Breast epithelium (tissue), 4 donors: Measurements from ENCODE around the gene ZNF787. TPM values are rescaled to one million over a fixed set of nuclear protein-coding genes. Genes with fewer than 3 reads are reported as not detected.
"Not testable (repeated sequence)": the region's sequence is repeated elsewhere in the genome, so short reads cannot be mapped to it uniquely, and the experiment has no call there.

Experiments
- DNase-seq, 2 donors: peaks; one replicate each; pipeline ENCODE4 v3.0.0-alpha.2; 2019; ENCODE audit warnings: low spot score in 2 of 2
- H3K27ac ChIP-seq, 2 donors: fragments of 200-600 bp; sonication (generic) in 1 of 2; one replicate each; pipeline ENCODE4 v1.5.1; 2016 to 2019; ENCODE audit warnings: mild to moderate bottlenecking in 1 of 2
- H3K27me3 ChIP-seq, 2 donors: fragments of 200-600 bp; sonication (generic) in 1 of 2; one replicate each; pipeline versions ENCODE4 v1.5.1 to v1.6.0; 2017 to 2019; ENCODE audit warnings: control low read depth in 1 of 2, mild to moderate bottlenecking in 1 of 2
- H3K36me3 ChIP-seq: fragments of 200-600 bp; one replicate; pipeline ENCODE4 v1.5.1; 2019
- H3K4me1 ChIP-seq, 2 donors: fragments of 200-600 bp; sonication (generic); one replicate each; pipeline ENCODE4 v1.5.1; 2016 to 2019; ENCODE audit warnings: control low read depth in 1 of 2
- H3K4me3 ChIP-seq, 3 donors: fragments of 200-600 bp; sonication (generic); 1 replicate in 2 of 3; 2 replicates in 1 of 3; pipeline ENCODE4 v1.5.1; 2016 to 2019; ENCODE audit warnings: mild to moderate bottlenecking in 3 of 3, moderate library complexity in 2 of 3
- H3K9me3 ChIP-seq, 2 donors: fragments of 200-600 bp; sonication (generic) in 1 of 2; one replicate each; pipeline ENCODE4 v1.5.1; 2016 to 2019; ENCODE audit warnings: control low read depth in 1 of 2
- POLR2A ChIP-seq: fragments of 450-650 bp; IDR thresholded peaks from one replicate; pipeline ENCODE4 v1.6.1; 2016; ENCODE audit warnings: antibody characterized with exemption, mild to moderate bottlenecking, moderate library complexity
- POLR2AphosphoS5 ChIP-seq, 3 donors: sonication (generic); formaldehyde crosslinking; IDR thresholded peaks; one replicate each; pipeline ENCODE4 v1.6.1; 2017; ENCODE audit warnings: antibody characterized with exemption in 3 of 3
- intact Hi-C: fragments of 100-400 bp; cut with DNase I; formaldehyde crosslinking; loops from one replicate; pipeline ENCODE4 v1.15.1; 2023; ENCODE audit warnings: low total_unique reads
- total RNA-seq, 3 donors: library from RNA; depleted of rRNA; stranded (reverse); fragments of >200 nt; gene quantifications; one replicate each; pipeline ENCODE4 v1.1.0, GENCODE V29; 2016
- TF ChIP-seq, protein P1 (sequence below), 3 donors: fragments of 450-650 bp; IDR thresholded peaks; one replicate each; pipeline ENCODE4 v1.5.1; 2016 to 2017; ENCODE audit warnings: antibody characterized with exemption in 3 of 3, mild to moderate bottlenecking in 3 of 3, moderate library complexity in 3 of 3

Gene ZNF787
- total RNA-seq, 3 donors from 2014 or later: 10.2 to 11.1 (median 10.4) TPM

DNA sequence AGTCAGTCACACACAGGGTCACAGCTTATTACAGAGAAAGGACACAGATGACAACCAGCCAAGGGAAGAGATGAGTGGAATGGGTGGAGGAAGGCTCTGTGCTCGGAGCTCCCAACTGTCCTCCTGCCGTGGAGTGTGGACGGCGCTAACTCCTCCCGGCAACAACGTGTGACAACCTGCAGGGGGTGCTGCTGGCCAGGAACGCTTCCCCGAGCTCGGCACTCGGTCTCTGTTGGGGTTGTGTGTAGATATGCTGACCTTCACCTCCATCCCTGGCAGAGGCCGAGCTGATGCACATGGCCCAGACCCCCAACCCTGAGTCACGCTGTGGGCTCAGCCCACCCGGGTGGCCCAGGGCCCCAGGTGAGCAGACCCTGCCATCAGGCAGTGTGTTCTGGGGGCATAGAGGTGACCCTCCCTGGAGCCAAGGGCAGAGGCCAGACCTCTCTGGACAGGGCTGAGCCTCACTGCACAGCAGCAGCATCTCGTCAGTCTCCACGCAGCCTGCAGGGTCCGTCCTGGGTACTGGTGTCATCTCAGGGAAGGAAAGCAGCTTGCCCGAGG, 34.1 kb upstream of the ZNF787 start:
- TF ChIP-seq, protein P1, sequence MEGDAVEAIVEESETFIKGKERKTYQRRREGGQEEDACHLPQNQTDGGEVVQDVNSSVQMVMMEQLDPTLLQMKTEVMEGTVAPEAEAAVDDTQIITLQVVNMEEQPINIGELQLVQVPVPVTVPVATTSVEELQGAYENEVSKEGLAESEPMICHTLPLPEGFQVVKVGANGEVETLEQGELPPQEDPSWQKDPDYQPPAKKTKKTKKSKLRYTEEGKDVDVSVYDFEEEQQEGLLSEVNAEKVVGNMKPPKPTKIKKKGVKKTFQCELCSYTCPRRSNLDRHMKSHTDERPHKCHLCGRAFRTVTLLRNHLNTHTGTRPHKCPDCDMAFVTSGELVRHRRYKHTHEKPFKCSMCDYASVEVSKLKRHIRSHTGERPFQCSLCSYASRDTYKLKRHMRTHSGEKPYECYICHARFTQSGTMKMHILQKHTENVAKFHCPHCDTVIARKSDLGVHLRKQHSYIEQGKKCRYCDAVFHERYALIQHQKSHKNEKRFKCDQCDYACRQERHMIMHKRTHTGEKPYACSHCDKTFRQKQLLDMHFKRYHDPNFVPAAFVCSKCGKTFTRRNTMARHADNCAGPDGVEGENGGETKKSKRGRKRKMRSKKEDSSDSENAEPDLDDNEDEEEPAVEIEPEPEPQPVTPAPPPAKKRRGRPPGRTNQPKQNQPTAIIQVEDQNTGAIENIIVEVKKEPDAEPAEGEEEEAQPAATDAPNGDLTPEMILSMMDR (IDR thresholded peaks at IDR 0.05): no peak
- TF ChIP-seq POLR2A (no peak), POLR2AphosphoS5 (IDR thresholded peaks at IDR 0.05) (no peak)
- Histone ChIP-seq H3K27me3 (no peaks in the 10 kb centered on the region), H3K27ac (no peak overlapping the region), H3K4me3 (no peak overlapping the region), H3K4me1 (no peaks in the 10 kb centered on the region), H3K36me3 (peaks cover 5% of the 10 kb centered on the region), H3K9me3 (no peaks in the 10 kb centered on the region)
- intact Hi-C loops: no loop called here
- DNase-seq: no peak

DNA sequence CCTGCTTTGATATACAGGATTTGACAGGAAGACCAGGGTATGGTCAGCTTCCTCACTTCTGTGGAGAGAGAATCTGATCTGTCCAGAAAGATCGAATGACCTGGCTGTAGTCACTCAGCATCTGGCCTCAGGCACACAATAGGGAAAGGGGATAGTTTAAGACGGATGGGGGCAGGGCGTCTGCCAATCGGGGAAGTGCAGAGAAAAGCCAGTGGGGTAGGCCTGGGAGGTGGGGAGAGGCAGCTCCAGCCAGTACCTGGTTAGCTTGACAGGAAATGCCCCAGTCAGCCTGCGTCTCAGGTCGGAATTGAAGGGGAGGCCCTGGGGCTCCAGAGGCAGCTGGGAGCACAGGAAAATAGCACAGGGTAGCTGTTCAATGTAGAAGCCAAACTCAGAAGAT, 32.4 kb upstream of the ZNF787 start:
- Histone ChIP-seq H3K36me3 (no peaks in the 10 kb centered on the region), H3K9me3 (no peaks in the 10 kb centered on the region), H3K4me3 (no peak overlapping the region), H3K27ac (no peak overlapping the region), H3K4me1 (no peaks in the 10 kb centered on the region), H3K27me3 (no peaks in the 10 kb centered on the region)
- intact Hi-C loops: no loop called here
- no peak for DNase-seq
- TF ChIP-seq, protein P1 (IDR thresholded peaks at IDR 0.05): no peak

DNA sequence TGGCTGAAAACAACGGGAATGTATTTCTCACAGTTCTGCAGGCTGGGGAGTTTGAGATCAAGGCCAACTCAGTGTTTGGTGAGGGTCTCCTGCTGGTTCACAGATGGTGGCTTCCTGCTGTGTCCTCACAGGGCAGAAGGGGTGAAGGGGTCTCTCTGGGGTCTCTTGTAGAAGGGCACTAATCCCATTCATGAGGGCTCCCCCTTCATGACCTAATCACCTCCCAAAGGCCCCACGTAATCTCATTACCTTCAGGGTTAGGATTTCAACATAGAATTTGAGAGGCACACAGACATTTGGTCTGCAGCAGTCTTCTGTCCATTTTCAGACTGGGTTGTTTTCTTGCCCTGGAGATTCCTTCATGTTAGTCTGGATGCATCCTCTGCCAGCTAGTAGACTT, 31.5 kb upstream of the ZNF787 start:
- Histone ChIP-seq H3K4me1 (no peaks in the 10 kb centered on the region), H3K4me3 (no peak overlapping the region), H3K9me3 (no peaks in the 10 kb centered on the region), H3K27ac (no peak overlapping the region), H3K36me3 (no peaks in the 10 kb centered on the region), H3K27me3 (no peaks in the 10 kb centered on the region)
- no peak for TF ChIP-seq POLR2AphosphoS5 (IDR thresholded peaks at IDR 0.05)
- TF ChIP-seq, protein P1 (IDR thresholded peaks at IDR 0.05): no peak
- no peak for TF ChIP-seq POLR2A
- intact Hi-C loops: no loop called here
- DNase-seq: no peak

DNA sequence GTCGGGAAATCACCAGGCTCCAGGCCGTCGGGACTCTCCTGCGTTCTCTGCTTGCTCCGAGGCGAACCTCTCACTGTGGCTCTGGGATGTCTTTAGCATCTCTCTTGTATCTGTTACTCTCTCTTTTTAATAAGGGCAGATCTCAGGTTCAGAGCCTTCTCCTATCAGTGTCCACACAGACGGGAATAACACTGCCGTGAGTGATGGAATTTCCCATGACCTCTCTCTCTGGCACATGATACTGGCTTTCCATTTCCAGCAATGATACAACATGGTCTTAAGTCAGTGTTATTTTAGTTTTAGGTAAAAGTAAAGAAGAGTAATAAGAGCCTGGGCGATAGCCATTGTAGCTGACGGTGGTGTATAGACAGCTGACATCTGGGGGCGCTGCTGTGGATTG, 29.3 kb upstream of the ZNF787 start:
- no peaks in the 10 kb centered on the region for H3K9me3 ChIP-seq
- no peaks in the 10 kb centered on the region for H3K36me3 ChIP-seq
- TF ChIP-seq, protein P1 (IDR thresholded peaks at IDR 0.05): no peak
- TF ChIP-seq POLR2A (no peak), POLR2AphosphoS5 (IDR thresholded peaks at IDR 0.05) (no peak)
- H3K4me1 ChIP-seq: no peaks in the 10 kb centered on the region
- intact Hi-C loops: no loop called here
- H3K27me3 ChIP-seq: no peaks in the 10 kb centered on the region
- no peak overlapping the region for H3K4me3 ChIP-seq
- no peak overlapping the region for H3K27ac ChIP-seq
- no peak for DNase-seq

DNA sequence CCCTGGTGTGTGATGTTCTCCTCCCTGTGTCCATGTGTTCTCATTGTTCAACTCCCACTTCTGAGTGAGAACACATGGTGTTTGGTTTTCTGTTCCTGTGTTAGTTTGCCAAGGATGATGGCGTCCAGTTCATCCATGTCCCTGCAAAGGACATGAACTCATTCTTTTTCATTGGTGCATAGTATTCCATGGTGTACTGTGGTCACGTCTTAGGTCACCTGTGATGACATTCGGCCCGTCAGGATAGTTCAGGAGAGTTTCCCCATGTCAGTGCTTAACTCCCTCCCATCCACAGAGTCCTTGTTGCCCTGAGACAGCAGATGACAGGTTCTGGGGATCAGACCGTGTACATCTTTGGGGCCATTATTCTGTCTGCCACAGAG, 28.6 kb upstream of the ZNF787 start:
- no peak for TF ChIP-seq POLR2A
- TF ChIP-seq, protein P1 (IDR thresholded peaks at IDR 0.05): no peak
- no peak for TF ChIP-seq POLR2AphosphoS5 (IDR thresholded peaks at IDR 0.05)
- no peak overlapping the region for H3K4me3 ChIP-seq
- no peaks in the 10 kb centered on the region for H3K4me1 ChIP-seq
- no peaks in the 10 kb centered on the region for H3K36me3 ChIP-seq
- H3K9me3 ChIP-seq: no peaks in the 10 kb centered on the region
- DNase-seq: no peak
- H3K27me3 ChIP-seq: no peaks in the 10 kb centered on the region
- intact Hi-C loops: no loop called here
- no peak overlapping the region for H3K27ac ChIP-seq

DNA sequence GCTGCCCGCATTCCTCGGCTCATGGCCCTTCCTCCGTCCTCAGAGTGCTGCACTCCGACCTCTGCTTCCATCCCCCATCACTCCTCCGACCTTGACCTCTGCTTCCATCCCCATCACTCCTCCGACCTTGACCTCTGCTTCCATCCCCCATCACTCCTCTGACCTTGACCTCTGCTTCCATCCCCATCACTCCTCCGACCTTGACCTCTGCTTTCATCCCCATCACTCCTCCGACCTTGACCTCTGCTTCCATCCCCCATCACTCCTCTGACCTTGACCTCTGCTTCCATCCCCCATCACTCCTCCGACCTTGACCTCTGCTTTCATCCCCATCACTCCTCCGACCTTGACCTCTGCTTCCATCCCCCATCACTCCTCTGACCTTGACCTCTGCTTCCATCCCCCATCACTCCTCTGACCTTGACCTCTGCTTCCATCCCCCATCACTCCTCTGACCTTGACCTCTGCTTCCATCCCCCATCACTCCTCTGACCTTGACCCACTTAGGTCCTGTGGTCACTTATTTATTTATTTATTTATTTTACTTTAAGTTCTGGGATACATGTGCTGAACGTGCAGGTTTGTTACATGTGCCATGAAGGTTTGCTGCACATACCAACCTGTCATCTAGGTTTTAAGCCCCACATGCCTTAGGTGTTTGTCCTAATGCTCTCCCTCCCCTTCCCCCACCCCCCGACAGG, 28.0 kb upstream of the ZNF787 start:
- H3K27me3 ChIP-seq, H3K36me3 ChIP-seq, DNase-seq, H3K4me1 ChIP-seq, intact Hi-C loops, H3K9me3 ChIP-seq, H3K4me3 ChIP-seq, H3K27ac ChIP-seq: not testable (repeated sequence)
